ENCODE data around the gene PGM5.

The PGM5 gene

DNA sequence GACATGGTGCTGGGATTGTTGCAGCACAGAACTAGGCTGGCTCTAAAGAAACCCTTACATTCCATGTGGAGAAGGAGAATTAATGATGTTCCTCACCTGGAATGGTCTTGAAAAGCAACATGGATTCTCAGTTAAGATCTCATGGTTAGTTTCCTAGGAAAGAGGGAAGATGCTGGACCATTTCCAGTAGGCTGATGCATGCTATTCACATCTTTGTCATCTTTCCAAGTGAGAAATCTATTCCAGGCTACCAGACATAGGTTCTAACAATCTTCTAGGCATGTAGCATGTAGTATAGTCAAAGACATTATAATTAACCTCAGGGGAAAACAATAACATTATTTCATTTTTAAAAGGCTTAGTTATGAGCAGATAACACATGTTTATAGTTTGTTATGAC, 139.9 kb downstream of the PGM5 start:
- H3K9me3 ChIP-seq (ENCODE audit: low read length), result no peaks in the 10 kb centered on the region
- no peaks in the 10 kb centered on the region for H3K4me1 ChIP-seq (ENCODE audit: insufficient read depth, low read length)
- no peak overlapping the region for H3K4me3 ChIP-seq (ENCODE audit: low read length)
- no peaks in the 10 kb centered on the region for H3K36me3 ChIP-seq (ENCODE audit: insufficient read depth, low read length)
- no peak overlapping the region for H2AFZ ChIP-seq (ENCODE audit: low read depth, low read length)
- H3K27me3 ChIP-seq (ENCODE audit: insufficient read depth, low read length), result peaks cover 7% of the 10 kb centered on the region

DNA sequence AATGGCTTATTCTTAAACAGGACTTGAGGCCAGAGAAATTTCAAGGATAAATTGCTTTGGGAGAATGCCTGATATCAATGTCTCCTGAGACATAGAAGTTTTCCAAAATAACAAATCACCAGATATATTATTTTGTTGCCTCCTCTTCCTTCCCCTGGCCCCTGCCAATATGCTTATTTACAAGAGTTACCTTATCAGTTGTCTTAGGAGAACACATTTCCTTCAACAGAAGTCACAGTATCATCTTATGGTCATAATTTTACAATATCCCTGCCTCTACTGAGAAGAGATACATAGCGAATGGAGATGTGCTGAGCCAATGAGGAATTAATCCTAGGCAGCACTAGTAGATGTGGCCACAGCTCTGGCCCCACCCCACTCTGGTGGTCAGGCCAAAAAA, 141.2 kb downstream of the PGM5 start:
- peaks cover 7% of the 10 kb centered on the region for H3K27me3 ChIP-seq (ENCODE audit: insufficient read depth, low read length)
- H3K36me3 ChIP-seq (ENCODE audit: insufficient read depth, low read length), result no peaks in the 10 kb centered on the region
- H3K4me1 ChIP-seq (ENCODE audit: insufficient read depth, low read length), result no peaks in the 10 kb centered on the region
- H2AFZ ChIP-seq (ENCODE audit: low read depth, low read length), result no peak overlapping the region
- H3K4me3 ChIP-seq (ENCODE audit: low read length), result no peak overlapping the region
- no peaks in the 10 kb centered on the region for H3K9me3 ChIP-seq (ENCODE audit: low read length)

DNA sequence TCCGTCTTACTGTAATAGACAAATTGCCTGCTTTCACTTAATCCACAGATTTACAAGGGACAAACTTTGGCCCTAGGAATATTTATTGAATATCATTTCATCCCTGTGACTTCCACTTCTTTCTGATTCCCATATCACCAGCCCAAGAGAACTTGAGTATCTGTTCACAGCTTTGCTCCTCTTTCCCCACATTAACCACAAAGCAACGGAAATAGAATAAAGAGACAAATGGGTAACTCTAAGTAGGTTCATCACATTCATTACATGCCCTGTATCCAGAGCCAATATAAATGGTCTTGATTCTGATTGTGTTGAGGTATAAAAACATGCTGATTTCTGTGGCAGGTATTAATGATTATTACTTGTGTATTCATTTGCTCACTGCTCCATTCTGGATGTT, 142.4 kb downstream of the PGM5 start:
- Histone ChIP-seq H3K4me1 (ENCODE audit: insufficient read depth, low read length) (no peaks in the 10 kb centered on the region), H3K9me3 (ENCODE audit: low read length) (no peaks in the 10 kb centered on the region), H2AFZ (ENCODE audit: low read depth, low read length) (no peak overlapping the region), H3K27me3 (ENCODE audit: insufficient read depth, low read length) (peaks cover 7% of the 10 kb centered on the region), H3K36me3 (ENCODE audit: insufficient read depth, low read length) (no peaks in the 10 kb centered on the region), H3K4me3 (ENCODE audit: low read length) (no peak overlapping the region)

DNA sequence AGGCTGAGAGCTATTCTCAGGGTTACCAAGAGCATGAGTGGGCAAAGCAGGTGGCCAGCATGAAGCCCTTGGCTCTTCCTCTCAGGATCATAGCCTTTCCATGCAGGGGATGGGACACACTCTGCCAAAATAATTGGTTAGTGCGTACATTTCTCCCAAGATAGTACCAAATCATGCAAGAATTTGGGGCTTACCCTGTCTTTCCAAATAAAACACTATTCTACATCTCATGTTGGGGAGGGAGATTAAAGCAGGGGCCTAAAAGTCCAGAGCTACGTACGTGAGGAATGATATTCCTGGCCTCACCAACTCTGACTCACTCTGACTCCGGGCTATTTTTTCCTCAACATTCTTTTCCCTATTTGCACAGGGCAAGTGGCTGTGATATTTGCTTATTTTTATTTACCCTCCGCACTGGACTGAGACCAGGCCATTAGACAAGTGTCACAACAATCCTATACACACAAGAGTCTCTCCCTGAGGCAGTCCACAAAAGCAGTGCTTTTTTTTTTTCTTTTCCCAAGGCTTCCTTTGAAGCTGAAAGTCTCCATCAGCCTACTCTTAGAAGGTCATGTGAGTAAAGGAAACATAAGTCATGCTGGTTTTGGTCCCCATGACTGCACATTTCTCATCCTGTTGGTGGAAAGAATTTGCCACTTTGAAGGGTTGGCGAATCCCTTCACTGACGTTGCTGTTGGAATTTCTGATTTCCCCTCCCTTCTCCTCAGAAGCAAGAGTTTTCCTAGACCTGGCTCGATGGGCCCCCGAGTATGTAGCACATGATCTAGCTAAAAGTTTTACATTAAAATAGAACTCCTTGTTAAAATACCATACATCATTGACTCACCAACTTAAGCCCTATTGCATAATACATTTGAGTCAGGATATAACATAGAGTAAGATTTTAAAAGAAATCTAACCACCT, 144.3 kb downstream of the PGM5 start:
- Histone ChIP-seq H3K4me1 (ENCODE audit: insufficient read depth, low read length) (no peaks in the 10 kb centered on the region), H3K4me3 (ENCODE audit: low read length) (no peak overlapping the region), H3K27me3 (ENCODE audit: insufficient read depth, low read length) (peaks cover 7% of the 10 kb centered on the region), H3K36me3 (ENCODE audit: insufficient read depth, low read length) (no peaks in the 10 kb centered on the region), H2AFZ (ENCODE audit: low read depth, low read length) (no peak overlapping the region), H3K9me3 (ENCODE audit: low read length) (no peaks in the 10 kb centered on the region)

DNA sequence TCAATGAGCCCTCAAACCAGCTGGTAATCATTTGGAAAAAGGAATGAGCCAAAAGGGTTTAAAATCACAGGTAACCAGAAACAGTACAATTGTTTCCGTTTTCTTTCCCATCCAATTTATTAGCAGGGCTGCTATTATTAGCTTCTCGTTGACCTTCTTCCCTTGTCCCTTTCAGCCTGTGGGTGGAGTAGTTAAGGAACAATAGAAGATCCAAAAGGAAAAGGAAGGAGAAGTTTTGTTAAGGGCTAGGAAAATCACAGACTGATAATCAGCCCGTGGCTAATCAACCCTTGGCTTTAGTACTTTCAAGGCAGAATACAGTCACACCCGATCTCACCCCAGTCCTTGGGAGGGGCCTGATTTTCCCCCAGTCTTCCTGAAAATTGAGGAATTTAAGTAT, 145.9 kb downstream of the PGM5 start:
- no peak overlapping the region for H2AFZ ChIP-seq (ENCODE audit: low read depth, low read length)
- no peaks in the 10 kb centered on the region for H3K36me3 ChIP-seq (ENCODE audit: insufficient read depth, low read length)
- H3K27me3 ChIP-seq (ENCODE audit: insufficient read depth, low read length), result peaks cover 4% of the 10 kb centered on the region
- H3K4me3 ChIP-seq (ENCODE audit: low read length), result no peak overlapping the region
- no peaks in the 10 kb centered on the region for H3K9me3 ChIP-seq (ENCODE audit: low read length)
- H3K4me1 ChIP-seq (ENCODE audit: insufficient read depth, low read length), result no peaks in the 10 kb centered on the region

DNA sequence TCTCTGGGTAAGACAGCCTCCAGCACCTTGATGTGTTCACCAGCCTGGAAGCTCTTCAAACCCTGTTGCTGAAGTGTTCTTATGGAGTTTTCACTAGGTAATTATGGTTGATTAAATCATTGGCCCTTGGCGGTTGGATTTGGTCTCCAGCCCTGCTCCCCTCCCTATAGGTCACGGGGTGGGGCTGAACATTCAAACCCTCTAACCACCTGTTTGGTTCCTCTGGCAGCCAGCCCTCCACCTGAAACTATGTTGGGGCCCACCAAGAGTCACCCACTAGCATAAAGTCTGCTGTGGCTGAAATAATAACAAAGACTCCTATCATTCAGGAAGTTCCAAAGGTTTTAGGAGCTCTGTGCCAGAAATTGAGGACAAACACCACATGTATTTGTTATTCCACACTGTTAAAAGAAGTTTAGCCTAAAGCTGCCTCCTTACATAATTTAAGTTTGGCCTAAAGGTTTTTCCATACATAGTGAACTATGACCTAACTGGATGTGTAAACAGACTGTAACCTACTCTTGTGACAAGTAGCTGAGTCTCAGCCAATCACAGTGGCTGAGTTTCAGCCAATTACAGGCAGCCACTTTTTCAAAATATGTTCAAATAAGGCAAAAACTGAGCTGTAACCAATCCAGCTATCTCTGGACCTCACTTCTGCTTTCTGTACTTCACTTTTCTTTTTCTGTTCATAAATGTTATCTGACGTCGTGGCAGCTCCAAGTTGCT, 149.4 kb downstream of the PGM5 start:
- Histone ChIP-seq H3K4me3 (ENCODE audit: low read length) (no peak overlapping the region), H3K4me1 (ENCODE audit: insufficient read depth, low read length) (peaks cover 13% of the 10 kb centered on the region), H3K9me3 (ENCODE audit: low read length) (no peaks in the 10 kb centered on the region), H2AFZ (ENCODE audit: low read depth, low read length) (no peak overlapping the region), H3K27me3 (ENCODE audit: insufficient read depth, low read length) (no peaks in the 10 kb centered on the region), H3K36me3 (ENCODE audit: insufficient read depth, low read length) (no peaks in the 10 kb centered on the region)

DNA sequence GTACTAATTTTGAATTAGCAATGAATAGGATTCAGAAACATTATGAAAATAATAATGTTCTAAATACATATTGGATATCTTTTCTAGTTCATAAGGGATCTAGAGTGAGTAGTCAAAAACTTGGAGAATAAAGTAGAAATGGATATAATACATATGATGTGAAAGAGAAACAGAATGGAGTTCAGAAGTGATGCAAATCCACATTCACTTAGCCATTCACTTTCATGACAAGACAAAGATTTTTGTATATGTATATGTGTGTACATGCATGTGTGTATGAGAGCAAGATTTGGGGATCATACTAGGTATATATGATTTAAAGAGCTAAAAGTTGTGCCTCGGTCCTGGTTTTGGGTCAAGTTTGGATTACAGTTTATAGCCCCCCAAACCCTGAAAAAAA, 150.1 kb downstream of the PGM5 start:
- no peak overlapping the region for H3K4me3 ChIP-seq (ENCODE audit: low read length)
- H3K4me1 ChIP-seq (ENCODE audit: insufficient read depth, low read length), result peaks cover 13% of the 10 kb centered on the region
- H3K9me3 ChIP-seq (ENCODE audit: low read length), result no peaks in the 10 kb centered on the region
- H3K27me3 ChIP-seq (ENCODE audit: insufficient read depth, low read length), result no peaks in the 10 kb centered on the region
- no peaks in the 10 kb centered on the region for H3K36me3 ChIP-seq (ENCODE audit: insufficient read depth, low read length)
- no peak overlapping the region for H2AFZ ChIP-seq (ENCODE audit: low read depth, low read length)

DNA sequence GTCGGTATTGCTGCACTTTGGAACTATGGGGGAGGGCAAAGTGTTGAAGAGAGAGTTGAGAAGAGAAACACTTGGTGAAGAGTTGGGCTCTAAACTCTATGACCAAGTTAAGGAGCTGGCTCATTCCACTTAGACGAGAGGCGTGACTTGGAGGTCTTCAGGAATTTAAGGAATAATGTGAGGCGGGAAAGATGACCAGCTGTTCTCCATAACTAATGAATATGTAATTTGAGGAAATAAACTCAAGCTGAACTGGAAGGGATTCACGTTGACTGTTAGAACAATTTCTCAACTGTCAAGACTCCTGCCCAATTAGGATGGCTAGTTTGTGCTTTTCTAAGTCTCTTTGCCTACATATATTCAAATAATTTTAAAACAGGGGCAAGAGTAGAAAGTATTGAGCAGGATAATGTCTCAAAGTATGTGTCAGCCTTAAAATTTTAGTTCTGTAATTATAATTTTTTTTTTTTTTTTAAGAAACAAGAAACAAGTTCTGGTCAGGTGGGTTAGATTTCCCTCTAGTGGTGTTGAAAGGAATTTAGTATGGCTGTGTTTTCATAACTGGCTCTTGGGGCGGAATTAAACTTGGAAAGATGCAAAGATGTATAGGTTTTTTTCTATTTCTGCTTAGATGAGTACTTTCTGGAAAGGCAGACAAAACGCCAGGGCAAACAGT, 150.9 kb downstream of the PGM5 start:
- Histone ChIP-seq H3K27me3 (ENCODE audit: insufficient read depth, low read length) (no peaks in the 10 kb centered on the region), H3K4me1 (ENCODE audit: insufficient read depth, low read length) (peaks cover 13% of the 10 kb centered on the region)

DNA sequence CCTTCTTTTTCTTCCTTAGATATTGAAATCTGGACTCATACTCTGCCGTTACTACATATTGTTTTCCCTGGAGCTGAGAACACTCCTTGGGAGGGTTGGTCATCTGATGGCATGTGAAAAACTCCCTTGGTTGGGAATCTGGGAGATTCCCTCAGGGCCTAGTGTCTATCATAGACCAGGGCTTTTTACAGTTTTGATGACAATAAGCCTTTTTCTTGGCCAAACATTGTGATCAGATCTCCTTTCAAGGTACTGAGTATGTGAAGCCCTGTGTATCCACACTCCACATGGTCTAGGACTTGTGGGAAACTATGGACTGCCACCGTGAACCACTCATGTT, 151.4 kb downstream of the PGM5 start:
- Histone ChIP-seq H3K4me3 (ENCODE audit: low read length) (no peak overlapping the region), H3K4me1 (ENCODE audit: insufficient read depth, low read length) (peaks cover 13% of the 10 kb centered on the region), H2AFZ (ENCODE audit: low read depth, low read length) (no peak overlapping the region), H3K9me3 (ENCODE audit: low read length) (no peaks in the 10 kb centered on the region), H3K27me3 (ENCODE audit: insufficient read depth, low read length) (no peaks in the 10 kb centered on the region), H3K36me3 (ENCODE audit: insufficient read depth, low read length) (no peaks in the 10 kb centered on the region)

More for the DNA sequence above, 150.9 kb downstream of the PGM5 start:
- H3K36me3 ChIP-seq (ENCODE audit: insufficient read depth, low read length), result no peaks in the 10 kb centered on the region
- H3K9me3 ChIP-seq (ENCODE audit: low read length), result no peaks in the 10 kb centered on the region
- H2AFZ ChIP-seq (ENCODE audit: low read depth, low read length), result no peak overlapping the region
- no peak overlapping the region for H3K4me3 ChIP-seq (ENCODE audit: low read length)

DNA sequence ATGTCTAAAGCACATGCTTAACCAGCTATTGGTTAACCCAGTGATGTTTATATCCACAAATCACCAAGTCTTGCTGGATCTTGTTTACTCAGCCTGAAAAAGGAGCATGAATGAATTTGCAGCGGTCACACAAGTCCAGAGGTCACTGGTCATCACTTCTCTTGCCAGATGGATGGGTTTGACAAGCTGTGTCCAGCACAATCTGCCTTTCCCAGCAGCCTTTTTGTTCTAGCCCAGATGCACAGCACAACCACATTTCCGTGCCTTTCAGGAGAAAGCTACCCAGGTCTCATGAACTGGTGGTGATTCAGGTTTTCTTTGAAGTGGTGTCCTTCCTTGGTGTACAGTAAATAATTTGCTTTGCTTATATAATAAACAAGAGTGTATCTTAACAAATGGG, 152.1 kb downstream of the PGM5 start:
- Histone ChIP-seq H3K36me3 (ENCODE audit: insufficient read depth, low read length) (no peaks in the 10 kb centered on the region), H3K4me1 (ENCODE audit: insufficient read depth, low read length) (peaks cover 17% of the 10 kb centered on the region), H3K9me3 (ENCODE audit: low read length) (no peaks in the 10 kb centered on the region), H3K27me3 (ENCODE audit: insufficient read depth, low read length) (no peaks in the 10 kb centered on the region), H3K4me3 (ENCODE audit: low read length) (no peak overlapping the region), H2AFZ (ENCODE audit: low read depth, low read length) (no peak overlapping the region)

DNA sequence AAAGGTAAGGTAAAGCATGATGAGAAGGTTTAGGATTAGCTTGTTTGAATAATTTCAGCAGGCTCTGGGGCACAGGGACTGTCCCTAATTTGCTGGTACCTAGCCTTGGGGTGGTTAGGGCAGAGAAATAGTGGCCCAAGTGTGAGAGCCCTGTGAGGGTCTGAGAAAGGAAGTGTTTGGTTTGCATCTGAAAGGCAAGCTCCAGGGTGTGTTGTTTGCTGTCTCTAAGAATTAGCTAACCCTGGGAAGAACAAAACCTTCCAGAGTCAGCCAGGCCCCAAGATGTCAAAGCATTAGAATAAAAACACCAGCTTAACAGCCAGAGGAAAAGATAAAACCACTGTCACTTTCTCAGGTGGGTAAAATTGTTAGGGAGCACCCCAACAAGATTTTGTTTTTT, 153.3 kb downstream of the PGM5 start:
- Histone ChIP-seq H3K27me3 (ENCODE audit: insufficient read depth, low read length) (no peaks in the 10 kb centered on the region), H3K36me3 (ENCODE audit: insufficient read depth, low read length) (no peaks in the 10 kb centered on the region), H3K9me3 (ENCODE audit: low read length) (no peaks in the 10 kb centered on the region), H3K4me3 (ENCODE audit: low read length) (no peak overlapping the region), H2AFZ (ENCODE audit: low read depth, low read length) (no peak overlapping the region), H3K4me1 (ENCODE audit: insufficient read depth, low read length) (peaks cover 19% of the 10 kb centered on the region)

DNA sequence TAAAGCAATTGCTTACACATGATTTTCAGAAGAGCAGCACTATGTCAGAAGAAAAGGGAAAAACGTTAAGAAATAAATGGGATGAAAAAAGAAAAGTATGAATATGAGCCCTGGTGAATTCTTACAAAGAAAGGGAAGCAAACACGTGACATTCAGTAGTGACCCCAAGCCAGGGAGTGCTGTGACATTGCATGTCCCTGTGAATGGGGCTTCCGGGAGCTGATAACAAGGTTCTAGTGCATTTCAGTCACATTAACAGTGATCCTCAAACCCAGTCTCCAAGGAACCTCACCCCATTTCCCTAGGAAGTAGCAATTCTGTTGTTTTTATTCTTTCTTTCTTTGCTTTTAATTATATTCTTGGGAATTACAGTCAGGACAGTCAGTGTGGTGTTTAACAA, 157.0 kb downstream of the PGM5 start:
- H3K4me1 ChIP-seq (ENCODE audit: insufficient read depth, low read length), result peaks cover 19% of the 10 kb centered on the region
- no peak overlapping the region for H3K4me3 ChIP-seq (ENCODE audit: low read length)
- no peaks in the 10 kb centered on the region for H3K9me3 ChIP-seq (ENCODE audit: low read length)
- H3K36me3 ChIP-seq (ENCODE audit: insufficient read depth, low read length), result no peaks in the 10 kb centered on the region
- H2AFZ ChIP-seq (ENCODE audit: low read depth, low read length), result no peak overlapping the region
- no peaks in the 10 kb centered on the region for H3K27me3 ChIP-seq (ENCODE audit: insufficient read depth, low read length)

DNA sequence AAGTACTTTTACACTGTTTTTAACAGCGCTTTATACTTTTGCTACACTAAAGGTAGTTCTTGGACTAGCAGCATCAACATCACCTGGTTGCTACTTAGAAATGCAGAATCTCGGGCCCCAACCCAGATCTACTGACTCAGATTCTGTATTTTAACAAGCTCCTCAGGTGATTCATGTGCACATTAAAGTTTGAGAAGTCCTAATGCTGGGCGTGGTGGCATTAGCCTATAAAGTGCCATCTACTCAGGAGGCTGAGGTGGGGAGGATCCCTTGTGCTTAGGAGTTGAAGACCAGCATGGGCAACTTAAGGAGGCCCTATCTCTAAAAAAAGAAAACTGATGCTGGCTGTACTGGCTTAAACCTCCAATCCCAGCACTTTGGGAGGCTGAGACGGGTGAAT, 157.6 kb downstream of the PGM5 start:
- peaks cover 13% of the 10 kb centered on the region for H3K4me1 ChIP-seq (ENCODE audit: insufficient read depth, low read length)
- H3K9me3 ChIP-seq (ENCODE audit: low read length), result no peaks in the 10 kb centered on the region
- no peaks in the 10 kb centered on the region for H3K27me3 ChIP-seq (ENCODE audit: insufficient read depth, low read length)
- H3K4me3 ChIP-seq (ENCODE audit: low read length), result no peak overlapping the region
- no peak overlapping the region for H2AFZ ChIP-seq (ENCODE audit: low read depth, low read length)
- H3K36me3 ChIP-seq (ENCODE audit: insufficient read depth, low read length), result no peaks in the 10 kb centered on the region

Measured in neuron (in vitro differentiated cells).